K562 (cell line): Measurements from ENCODE around the gene CHML. TPM values are rescaled to one million over a fixed set of nuclear protein-coding genes. Genes with fewer than 3 reads are reported as not detected.

ENCODE experiments used
- CBFA2T2 ChIP-seq: fragments of 450-650 bp; conservative IDR thresholded peaks from 2 replicates; pipeline ENCODE4 v1.6.1; 2017; ENCODE audit warnings: mild to moderate bottlenecking
- HDAC3 ChIP-seq: fragments of 450-650 bp; IDR thresholded peaks from 2 replicates; pipeline ENCODE4 v1.6.1; 2018; ENCODE audit warnings: borderline replicate concordance, mild to moderate bottlenecking, moderate library complexity; ENCODE audit not compliant: partially characterized antibody
- RBM34 ChIP-seq: fragments of 200-400 bp; formaldehyde crosslinking; IDR thresholded peaks from 2 replicates; pipeline ENCODE4 v1.6.1; 2018; ENCODE audit warnings: low read length, borderline replicate concordance; ENCODE audit not compliant: insufficient read depth
- SREBF1 ChIP-seq: fragments of 150-350 bp; IDR thresholded peaks from 2 replicates; pipeline ENCODE4 v1.6.1; 2014; ENCODE audit warnings: antibody characterized with exemption, low read depth, low read length, borderline replicate concordance
- TCF3 ChIP-seq: sonication (generic); formaldehyde crosslinking; IDR thresholded peaks from 2 replicates; pipeline ENCODE4 v1.4.0; 2020; ENCODE audit warnings: mild to moderate bottlenecking, missing genetic modification reagents
- XRCC3 ChIP-seq: fragments of 450-650 bp; IDR thresholded peaks from 2 replicates; pipeline ENCODE4 v1.6.1; 2017; ENCODE audit warnings: mild to moderate bottlenecking, moderate library complexity
- ZBTB7A ChIP-seq: IDR thresholded peaks from 2 replicates; pipeline ENCODE4 v1.6.1; 2011; ENCODE audit warnings: low read depth, mild to moderate bottlenecking, low read length, moderate library complexity, borderline replicate concordance; ENCODE audit not compliant: control insufficient read depth
- ZKSCAN1 ChIP-seq: fragments of 150-350 bp; IDR thresholded peaks from 2 replicates; pipeline ENCODE4 v1.6.1; 2016; ENCODE audit warnings: low read depth, low read length
- ZNF766 ChIP-seq: fragments of 200-800 bp; sonication (Bioruptor generic); conservative IDR thresholded peaks from 2 replicates; pipeline ENCODE4 v1.6.1; 2016; ENCODE audit warnings: missing genetic modification characterization, missing compliant biosample characterization
- polyA plus RNA-seq, 8 experiments: library from polyadenylated mRNA; depleted of rRNA in 4 of 8; stranded (reverse) in 5 of 8; unstranded in 3 of 8; fragments of >200 nt; fragmentation: Nextera tagmentation in 2 of 8; fragmentation: Illumina TruSeq in 1 of 8; extraction: Ambion mirVana in 2 of 8; extraction: Trizol in 1 of 8; gene quantifications; 2 replicates each; pipeline versions ENCODE4 v1.2.1 to v1.2.3, GENCODE V29; 2011 to 2014; ENCODE audit warnings: inconsistent platforms in 1 of 8, missing spikeins in 1 of 8
- total RNA-seq, 7 experiments: library from RNA; depleted of rRNA in 6 of 7; stranded (reverse); fragments of >200 nt in 6 of 7; fragmentation: Illumina TruSeq in 2 of 7; extraction: Trizol in 2 of 7; gene quantifications; 2 replicates each; pipeline versions ENCODE4 v1.2.1 to v1.2.3, GENCODE V29; 2011 to 2021; ENCODE audit warnings: low replicate concordance in 1 of 7
- TF ChIP-seq, protein P1 (sequence below): fragments of 450-650 bp; formaldehyde crosslinking; IDR thresholded peaks from 2 replicates; pipeline ENCODE4 v1.4.0; 2020; ENCODE audit warnings: mild to moderate bottlenecking, mixed read lengths

The CHML gene
- total and polyA plus RNA-seq, 9 of the 15 experiments (the other 6 are each of a cell fraction or from before 2014, with no cell fraction given): 13.0 to 88.3 (median 62.8) TPM

DNA sequence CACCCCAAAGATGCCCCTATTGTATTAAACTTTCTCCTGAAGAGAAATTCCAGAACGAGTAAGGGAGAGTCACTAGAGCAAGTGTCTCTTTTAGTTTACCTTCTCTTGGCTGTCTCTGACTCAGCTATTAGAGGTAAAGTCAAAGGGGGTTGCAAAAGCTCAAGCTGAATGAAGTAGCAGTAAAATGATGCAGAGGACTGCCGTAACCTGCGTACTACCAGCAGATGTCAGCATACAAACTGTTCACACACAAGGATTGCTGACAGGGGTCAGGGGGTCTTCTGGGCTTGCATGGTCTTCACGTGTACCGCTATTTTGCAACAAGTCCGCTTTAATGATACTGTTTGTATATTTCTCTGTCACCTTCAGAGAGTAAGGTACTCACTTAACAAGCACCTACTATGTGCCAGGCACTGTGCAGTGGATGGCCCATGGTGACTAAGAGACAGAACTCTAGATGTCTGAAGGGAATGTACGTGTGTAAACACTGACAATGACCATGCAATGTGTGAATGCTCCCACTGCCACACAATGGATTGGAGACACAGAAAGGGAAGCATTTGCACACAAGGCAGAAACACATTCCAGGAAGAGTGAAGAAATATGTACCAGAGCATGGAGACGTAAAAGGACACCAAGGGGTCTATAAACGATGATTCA, 34.9 kb downstream of the CHML start (continued):
- TF ChIP-seq CBFA2T2 (no peak), XRCC3 (no peak), ZBTB7A (peak; percentile 72; the same call in 1 of the 2 replicates), SREBF1 (no peak), TCF3 (CRISPR knock-in tag) (no peak), ZKSCAN1 (peak; percentile 98), HDAC3 (no peak), ZNF766 (CRISPR knock-in tag) (no peak), RBM34 (no peak)
- TF ChIP-seq, protein P1, sequence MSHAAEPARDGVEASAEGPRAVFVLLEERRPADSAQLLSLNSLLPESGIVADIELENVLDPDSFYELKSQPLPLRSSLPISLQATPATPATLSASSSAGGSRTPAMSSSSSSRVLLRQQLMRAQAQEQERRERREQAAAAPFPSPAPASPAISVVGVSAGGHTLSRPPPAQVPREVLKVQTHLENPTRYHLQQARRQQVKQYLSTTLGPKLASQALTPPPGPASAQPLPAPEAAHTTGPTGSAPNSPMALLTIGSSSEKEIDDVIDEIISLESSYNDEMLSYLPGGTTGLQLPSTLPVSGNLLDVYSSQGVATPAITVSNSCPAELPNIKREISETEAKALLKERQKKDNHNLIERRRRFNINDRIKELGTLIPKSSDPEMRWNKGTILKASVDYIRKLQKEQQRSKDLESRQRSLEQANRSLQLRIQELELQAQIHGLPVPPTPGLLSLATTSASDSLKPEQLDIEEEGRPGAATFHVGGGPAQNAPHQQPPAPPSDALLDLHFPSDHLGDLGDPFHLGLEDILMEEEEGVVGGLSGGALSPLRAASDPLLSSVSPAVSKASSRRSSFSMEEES (CRISPR knock-in tag): no peak
